SK-N-SH treated with all-trans-retinoic acid at 6 μM for 48 hours (cell line): ENCODE results near the gene SUCO.

Experiments used
- ATAC-seq: fragments of 200-7000 bp; cut with Tn5 transposase; 3 replicates; pipeline ENCODE4 v1.9.1; 2020; ENCODE audit warnings: mild to moderate bottlenecking, moderate library complexity
- BACH2 ChIP-seq: fragments of 250-450 bp; sonication (Bioruptor Pico); IDR thresholded peaks from 2 replicates; pipeline ENCODE4 v1.9.0; 2021; ENCODE audit warnings: mild to moderate bottlenecking, borderline replicate concordance
- CSDC2 ChIP-seq: fragments of 250-450 bp; sonication (Bioruptor Pico); IDR thresholded peaks from 2 replicates; pipeline ENCODE4 v1.5.0; 2020; ENCODE audit warnings: mild to moderate bottlenecking, moderate library complexity
- CSRNP3 ChIP-seq: fragments of 250-450 bp; sonication (Bioruptor Pico); IDR thresholded peaks from 2 replicates; pipeline ENCODE4 v1.5.1; 2021; ENCODE audit warnings: mild to moderate bottlenecking, moderate library complexity
- ESRRG ChIP-seq: fragments of 250-450 bp; sonication (Bioruptor Pico); IDR thresholded peaks from 2 replicates; pipeline ENCODE4 v1.6.1; 2021; ENCODE audit warnings: mild to moderate bottlenecking
- GLIS3 ChIP-seq: fragments of 250-450 bp; sonication (Bioruptor Pico); IDR thresholded peaks from 2 replicates; pipeline ENCODE4 v1.5.0; 2020; ENCODE audit warnings: mild to moderate bottlenecking, moderate library complexity
- ISL1 ChIP-seq: fragments of 250-450 bp; sonication (Bioruptor Pico); IDR thresholded peaks from 2 replicates; pipeline ENCODE4 v2.1.2; 2022; ENCODE audit warnings: mild to moderate bottlenecking, moderate library complexity
- OSR1 ChIP-seq: fragments of 250-450 bp; sonication (Bioruptor Pico); IDR thresholded peaks from 2 replicates; pipeline ENCODE4 v1.8.0; 2022; ENCODE audit warnings: moderate library complexity, mild to moderate bottlenecking, inconsistent platforms
- PATZ1 ChIP-seq: fragments of 250-450 bp; sonication (Bioruptor Pico); IDR thresholded peaks from 2 replicates; pipeline ENCODE4 v1.8.0; 2020; ENCODE audit warnings: mild to moderate bottlenecking, moderate library complexity, borderline replicate concordance
- RARB ChIP-seq: fragments of 250-450 bp; sonication (Bioruptor Pico); IDR thresholded peaks from 2 replicates; pipeline ENCODE4 v1.8.0; 2021; ENCODE audit warnings: mild to moderate bottlenecking, moderate library complexity
- TCF4 ChIP-seq: fragments of 250-450 bp; sonication (Bioruptor Pico); IDR thresholded peaks from 2 replicates; pipeline ENCODE4 v1.8.0; 2021; ENCODE audit warnings: mild to moderate bottlenecking, moderate library complexity, borderline replicate concordance
- TOX ChIP-seq: fragments of 250-450 bp; sonication (Bioruptor Pico); IDR thresholded peaks from 2 replicates; pipeline ENCODE4 v1.8.0; 2021; ENCODE audit warnings: mild to moderate bottlenecking, moderate library complexity, borderline replicate concordance
- TSHZ2 ChIP-seq: fragments of 250-450 bp; sonication (Bioruptor Pico); IDR thresholded peaks from 2 replicates; pipeline ENCODE4 v1.5.0; 2020; ENCODE audit warnings: mild to moderate bottlenecking, moderate library complexity
- ZC3H10 ChIP-seq: fragments of 250-450 bp; sonication (Bioruptor Pico); IDR thresholded peaks from 2 replicates; pipeline ENCODE4 v1.5.1; 2021; ENCODE audit warnings: mild to moderate bottlenecking, moderate library complexity
- ZFP30 ChIP-seq: fragments of 450-650 bp; formaldehyde crosslinking; IDR thresholded peaks from 2 replicates; pipeline ENCODE4 v1.5.0; 2022; ENCODE audit warnings: mild to moderate bottlenecking, moderate library complexity
- ZNF565 ChIP-seq: fragments of 450-650 bp; formaldehyde crosslinking; conservative IDR thresholded peaks from 2 replicates; pipeline ENCODE4 v1.5.0; 2020; ENCODE audit warnings: low read depth, mild to moderate bottlenecking, moderate library complexity
- ZNF70 ChIP-seq: fragments of 450-650 bp; formaldehyde crosslinking; IDR thresholded peaks from 2 replicates; pipeline ENCODE4 v1.5.0; 2020; ENCODE audit warnings: mild to moderate bottlenecking, moderate library complexity

The SUCO gene

GRCh38 chr1:172612478-172612877, 79.5 kb downstream of the SUCO start:
- no peak for ATAC-seq
- TF ChIP-seq TOX (CRISPR knock-in tag) (no peak), TSHZ2 (CRISPR knock-in tag) (no peak), GLIS3 (no peak), PATZ1 (CRISPR knock-in tag) (no peak), ESRRG (CRISPR knock-in tag) (no peak), OSR1 (no peak), ZC3H10 (CRISPR knock-in tag) (no peak), ZNF70 (CRISPR knock-in tag) (no peak), RARB (no peak), BACH2 (CRISPR knock-in tag) (no peak), TCF4 (CRISPR knock-in tag) (no peak), ZNF565 (CRISPR knock-in tag) (no peak), CSRNP3 (CRISPR knock-in tag) (no peak), CSDC2 (no peak)

GRCh38 chr1:172613294-172613693, 80.3 kb downstream of the SUCO start:
- no peak for ATAC-seq

More at GRCh38 chr1:172613294-172613693, 80.3 kb downstream of the SUCO start:
- TF ChIP-seq ZFP30 (CRISPR knock-in tag): no peak
- no peak for TF ChIP-seq PATZ1 (CRISPR knock-in tag)
- TF ChIP-seq TOX (CRISPR knock-in tag): no peak
- no peak for TF ChIP-seq CSDC2
- no peak for TF ChIP-seq ISL1 (CRISPR knock-in tag)
- no peak for TF ChIP-seq CSRNP3 (CRISPR knock-in tag)
- no peak for TF ChIP-seq BACH2 (CRISPR knock-in tag)
- TF ChIP-seq ZC3H10 (CRISPR knock-in tag): no peak
- no peak for TF ChIP-seq ZNF70 (CRISPR knock-in tag)
- no peak for TF ChIP-seq OSR1
- no peak for TF ChIP-seq TSHZ2 (CRISPR knock-in tag)
